Posterior vena cava (tissue), 2 donors: ENCODE results near the gene PEAK1. TPM values are rescaled to one million over a fixed set of nuclear protein-coding genes. Genes with fewer than 3 reads are reported as not detected.
"Not testable (repeated sequence)": the region's sequence is repeated elsewhere in the genome, so short reads cannot be mapped to it uniquely, and the experiment has no call there.

Experiments
- DNase-seq: peaks from one replicate; pipeline ENCODE4 v3.0.0-alpha.2; 2020; ENCODE audit warnings: low spot score
- intact Hi-C, 2 donors: fragments of 100-400 bp; cut with DNase I; formaldehyde crosslinking; loops; one replicate each; pipeline versions ENCODE4 v1.14.1 to v1.14.2; 2022 to 2023
- total RNA-seq, 2 donors: library from RNA; stranded (reverse); fragmentation: NEBNext Ultra II Directional; extraction: Animal tissue kit (Norgen Biotek cat#: 25700); gene quantifications; one replicate each; pipeline ENCODE4 v1.2.1, GENCODE V29; 2021
- donor health status: DM: yes; HTN: yes; CAD: no.
- donor health status: DM: yes; HTN: yes; CAD: no.

PEAK1 gene
- total RNA-seq, 2 donors from 2014 or later, result 78.6 to 101 TPM

DNA sequence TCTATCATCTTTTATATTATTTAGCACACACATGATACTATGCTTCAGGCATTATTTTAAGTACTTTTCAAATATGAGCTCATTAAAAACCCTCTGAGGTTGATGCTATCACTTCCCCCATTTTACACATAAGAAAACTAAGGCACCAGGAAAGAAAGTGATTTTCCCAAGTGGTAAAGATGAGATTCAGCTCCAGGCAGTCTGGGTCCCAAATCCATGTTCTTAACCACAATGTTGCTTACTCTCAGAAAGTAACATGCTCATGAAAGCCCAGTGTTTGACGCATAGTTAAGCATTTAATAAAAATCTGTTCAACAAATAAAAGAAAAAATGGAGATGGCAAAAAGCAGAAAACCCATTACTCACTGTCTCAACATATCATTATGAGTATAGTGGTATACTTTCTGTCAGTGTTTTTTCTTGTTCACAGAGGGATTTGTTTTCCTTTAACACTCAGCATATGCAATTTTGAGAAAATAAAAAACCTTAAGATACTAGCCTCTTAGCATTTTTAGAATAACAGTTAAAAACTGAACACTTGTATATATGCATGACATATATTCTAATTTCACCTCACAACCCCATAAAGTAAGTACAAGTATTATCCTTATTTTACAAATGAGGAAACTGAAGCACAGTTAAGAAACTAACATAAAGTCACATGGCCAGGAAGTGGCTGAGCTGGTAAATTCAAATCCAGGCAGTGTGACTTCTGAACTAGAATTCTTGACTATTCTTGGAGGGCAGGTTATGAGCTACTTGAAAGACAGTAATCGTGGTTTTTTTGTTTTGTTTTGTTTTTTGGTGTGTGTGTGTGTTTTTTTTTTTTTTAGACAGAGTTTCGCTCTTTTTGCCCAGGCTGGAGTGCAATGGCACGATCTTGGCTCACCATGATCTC lies 10.4 kb downstream of the PEAK1 start:
- intact Hi-C loops, result no loop called here
- no peak for DNase-seq

DNA sequence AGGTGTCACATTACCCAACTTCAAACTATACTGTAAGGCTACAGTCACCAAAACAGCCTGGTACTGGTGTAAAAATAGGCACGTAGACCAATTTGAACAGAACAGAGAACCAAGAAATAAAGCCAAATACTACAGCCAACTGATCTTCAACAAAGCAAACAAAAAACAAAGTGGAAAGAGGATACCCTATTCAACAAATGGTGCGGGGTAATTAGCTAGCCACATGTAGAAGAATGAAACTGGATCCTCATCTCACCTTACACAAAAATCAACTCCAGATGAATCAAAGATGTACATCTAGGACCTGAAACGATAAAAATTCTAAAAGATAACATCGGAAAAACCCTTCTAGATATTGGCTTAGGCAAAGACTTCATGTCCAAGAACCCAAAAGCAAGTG lies 13.1 kb downstream of the PEAK1 start:
- intact Hi-C loops, result no loop called here
- no peak for DNase-seq

GRCh38 chr15:77406173-77406759 lies 13.6 kb downstream of the PEAK1 start:
- DNase-seq, intact Hi-C loops: not testable (repeated sequence)

DNA sequence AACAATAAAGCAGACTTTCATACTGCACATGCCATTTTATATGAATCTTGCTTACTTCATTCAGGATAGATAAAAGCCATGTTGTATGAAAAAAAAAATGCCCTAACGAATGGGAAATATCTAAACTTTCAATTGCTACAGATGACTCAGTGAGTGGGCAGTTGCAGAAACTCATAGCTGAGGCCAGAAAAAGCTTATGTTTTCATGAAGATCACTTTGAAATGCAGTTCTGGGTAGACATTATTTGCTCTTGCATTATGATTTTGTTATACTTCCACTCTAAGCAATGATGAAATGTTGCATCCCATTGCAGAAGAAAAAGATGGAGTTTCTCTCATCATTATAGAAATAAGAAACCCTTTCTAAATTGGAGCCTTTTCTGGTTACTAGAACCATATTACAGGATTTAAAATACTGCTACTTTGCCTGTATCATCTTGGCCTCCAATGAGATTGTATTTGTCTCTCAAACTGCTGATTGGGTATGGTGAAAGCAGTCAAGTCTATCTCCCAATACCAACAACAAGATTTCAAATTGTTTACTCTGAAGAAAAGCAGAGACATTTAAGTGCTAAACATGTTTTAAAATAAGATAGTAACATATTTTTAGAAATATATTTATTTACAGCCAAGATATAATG lies 17.0 kb downstream of the PEAK1 start:
- intact Hi-C loops, result no loop called here
- DNase-seq, result no peak

GRCh38 chr15:77400258-77400657 lies 19.6 kb downstream of the PEAK1 start:
- intact Hi-C loops, result no loop called here
- no peak for DNase-seq

GRCh38 chr15:77398927-77399326 lies 21.0 kb downstream of the PEAK1 start:
- intact Hi-C loops, result no loop called here
- no peak for DNase-seq

- no peak for DNase-seq
- intact Hi-C loops, result no loop called here
Measured at GRCh38 chr15:77396692-77397091, 23.2 kb downstream of the PEAK1 start.

GRCh38 chr15:77395013-77395774 lies 24.7 kb downstream of the PEAK1 start:
- no peak for DNase-seq
- intact Hi-C loops, result no loop called here

DNA sequence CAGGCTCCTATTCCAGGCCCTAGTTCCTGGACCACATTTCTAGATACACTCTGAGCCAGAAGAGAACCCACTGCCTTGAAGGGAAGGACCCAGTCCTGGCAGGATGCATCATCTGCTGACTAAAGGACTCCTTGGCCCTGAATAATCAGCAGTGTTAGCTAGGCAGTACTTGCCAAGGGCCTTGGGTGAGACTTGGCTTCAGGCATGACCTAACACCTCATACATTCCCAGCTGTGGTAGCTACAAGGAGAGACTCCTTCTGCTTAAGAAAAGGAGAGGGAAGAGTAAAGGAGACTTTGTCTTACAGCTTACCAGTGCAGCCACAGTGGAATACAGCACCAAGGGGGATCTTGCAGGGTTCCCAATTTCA lies 26.4 kb downstream of the PEAK1 start:
- no peak for DNase-seq
- intact Hi-C loops, result no loop called here

GRCh38 chr15:77392762-77393470 lies 27.0 kb downstream of the PEAK1 start:
- intact Hi-C loops, result no loop called here
- no peak for DNase-seq

- DNase-seq, result no peak
- intact Hi-C loops, result no loop called here
Measured at GRCh38 chr15:77391372-77391951, 28.4 kb downstream of the PEAK1 start.

- intact Hi-C loops, result no loop called here
- no peak for DNase-seq
Measured at GRCh38 chr15:77387365-77388105, 32.4 kb downstream of the PEAK1 start.

GRCh38 chr15:77386626-77387025 lies 33.3 kb downstream of the PEAK1 start:
- no peak for DNase-seq
- intact Hi-C loops, result no loop called here

- no peak for DNase-seq
- intact Hi-C loops, result no loop called here
Measured at GRCh38 chr15:77384589-77385359, 35.1 kb downstream of the PEAK1 start.

DNA sequence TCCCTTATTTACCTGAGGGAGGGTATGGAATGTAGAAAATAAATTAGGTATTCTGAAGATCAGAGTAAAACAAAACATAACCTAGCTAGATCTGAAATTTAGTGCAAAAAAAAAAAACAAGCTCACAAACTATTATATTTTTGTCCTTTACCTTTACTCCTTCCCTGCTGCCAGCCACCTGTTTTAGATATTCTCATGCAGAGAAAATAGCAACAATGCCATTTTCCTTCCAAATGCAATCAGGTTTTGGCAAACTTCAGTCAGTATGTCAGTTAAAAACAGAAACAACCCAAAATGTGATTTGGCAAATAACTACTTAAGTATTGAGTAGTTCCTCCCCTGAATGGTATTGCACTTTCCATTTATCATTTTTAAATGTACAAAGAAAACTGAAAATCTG lies 35.8 kb downstream of the PEAK1 start:
- DNase-seq, result no peak
- intact Hi-C loops, result no loop called here

GRCh38 chr15:77380033-77380432 lies 39.9 kb downstream of the PEAK1 start:
- DNase-seq, result no peak
- intact Hi-C loops, result no loop called here

GRCh38 chr15:77376770-77377169 lies 43.1 kb downstream of the PEAK1 start:
- intact Hi-C loops, result no loop called here
- DNase-seq, result no peak
